Parathyroid adenoma (tissue), 2 donors: ENCODE results near the gene SEZ6L2.

Experiments used
- H2AFZ ChIP-seq: fragments of 300-600 bp; sonication (generic); one replicate; pipeline ENCODE4 v1.7.0; 2017; ENCODE audit warnings: antibody characterized with exemption, mild to moderate bottlenecking
- H3K27ac ChIP-seq: fragments of 300-600 bp; sonication (generic); one replicate; pipeline ENCODE4 v1.7.0; 2017
- H3K27me3 ChIP-seq: fragments of 300-600 bp; sonication (generic); one replicate; pipeline ENCODE4 v1.7.0; 2017; ENCODE audit warnings: low read length; ENCODE audit not compliant: control insufficient read depth, insufficient read depth
- H3K36me3 ChIP-seq: fragments of 300-600 bp; sonication (generic); one replicate; pipeline ENCODE4 v1.7.0; 2017; ENCODE audit warnings: low read length; ENCODE audit not compliant: control insufficient read depth, insufficient read depth
- H3K4me1 ChIP-seq: fragments of 300-600 bp; sonication (generic); one replicate; pipeline ENCODE4 v1.7.0; 2017; ENCODE audit warnings: control low read depth
- H3K4me2 ChIP-seq: fragments of 300-600 bp; sonication (generic); one replicate; pipeline ENCODE4 v1.7.0; 2017; ENCODE audit warnings: low read length
- H3K4me3 ChIP-seq: fragments of 300-600 bp; sonication (generic); one replicate; pipeline ENCODE4 v1.7.0; 2017; ENCODE audit warnings: low read depth, low read length
- H3K79me2 ChIP-seq: fragments of 300-600 bp; sonication (generic); one replicate; pipeline ENCODE4 v1.7.0; 2017; ENCODE audit warnings: control low read depth
- H3K9ac ChIP-seq: fragments of 300-600 bp; sonication (generic); one replicate; pipeline ENCODE4 v1.7.0; 2017; ENCODE audit warnings: mild to moderate bottlenecking
- H3K9me3 ChIP-seq: fragments of 300-600 bp; sonication (generic); one replicate; pipeline ENCODE4 v1.7.0; 2017; ENCODE audit warnings: low read length; ENCODE audit not compliant: control insufficient read depth
- TF ChIP-seq, protein P1 (sequence below): fragments of 300-600 bp; sonication (generic); IDR thresholded peaks from one replicate; pipeline ENCODE4 v1.7.0; 2017; ENCODE audit warnings: antibody characterized with exemption, mild to moderate bottlenecking
- donor health status: primary hyperparathyroidism.

SEZ6L2 gene

DNA sequence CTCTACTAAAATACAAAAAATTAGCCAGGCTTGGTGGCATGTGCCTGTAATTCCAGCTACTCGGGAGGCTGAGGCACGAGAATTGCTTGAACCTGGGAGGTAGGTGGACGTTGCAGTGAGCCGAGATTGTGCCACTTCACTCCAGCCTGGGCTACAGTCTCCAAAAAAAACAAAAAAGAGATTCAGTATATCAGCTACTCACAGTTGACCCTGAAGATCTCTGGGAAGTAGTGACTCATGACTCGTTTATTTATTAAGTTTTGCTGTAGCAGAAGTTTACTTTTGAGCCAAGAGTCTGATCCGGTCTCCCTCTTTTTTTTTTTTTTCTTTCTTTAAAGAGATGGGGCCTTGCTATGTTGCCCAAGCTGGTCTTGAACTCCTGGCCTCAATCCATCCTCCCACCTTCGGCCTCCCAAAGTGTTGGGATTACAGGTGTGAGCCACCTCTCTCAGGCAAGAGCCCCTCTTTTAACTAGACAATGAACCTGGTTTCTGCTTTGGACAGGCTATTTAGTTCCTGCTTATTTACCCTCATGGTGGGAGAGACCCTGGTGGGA is 74.7 kb downstream of the SEZ6L2 start:
- peak overlapping the region; percentile 26 for H3K27ac ChIP-seq
- TF ChIP-seq, protein P1, sequence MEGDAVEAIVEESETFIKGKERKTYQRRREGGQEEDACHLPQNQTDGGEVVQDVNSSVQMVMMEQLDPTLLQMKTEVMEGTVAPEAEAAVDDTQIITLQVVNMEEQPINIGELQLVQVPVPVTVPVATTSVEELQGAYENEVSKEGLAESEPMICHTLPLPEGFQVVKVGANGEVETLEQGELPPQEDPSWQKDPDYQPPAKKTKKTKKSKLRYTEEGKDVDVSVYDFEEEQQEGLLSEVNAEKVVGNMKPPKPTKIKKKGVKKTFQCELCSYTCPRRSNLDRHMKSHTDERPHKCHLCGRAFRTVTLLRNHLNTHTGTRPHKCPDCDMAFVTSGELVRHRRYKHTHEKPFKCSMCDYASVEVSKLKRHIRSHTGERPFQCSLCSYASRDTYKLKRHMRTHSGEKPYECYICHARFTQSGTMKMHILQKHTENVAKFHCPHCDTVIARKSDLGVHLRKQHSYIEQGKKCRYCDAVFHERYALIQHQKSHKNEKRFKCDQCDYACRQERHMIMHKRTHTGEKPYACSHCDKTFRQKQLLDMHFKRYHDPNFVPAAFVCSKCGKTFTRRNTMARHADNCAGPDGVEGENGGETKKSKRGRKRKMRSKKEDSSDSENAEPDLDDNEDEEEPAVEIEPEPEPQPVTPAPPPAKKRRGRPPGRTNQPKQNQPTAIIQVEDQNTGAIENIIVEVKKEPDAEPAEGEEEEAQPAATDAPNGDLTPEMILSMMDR: no peak
- H3K36me3 ChIP-seq: no peaks in the 10 kb centered on the region
- no peaks in the 10 kb centered on the region for H3K9me3 ChIP-seq
- no peak overlapping the region for H3K9ac ChIP-seq
- no peaks in the 10 kb centered on the region for H3K27me3 ChIP-seq
- H3K4me1 ChIP-seq: peaks cover 14% of the 10 kb centered on the region
- peaks cover 63% of the 10 kb centered on the region for H3K79me2 ChIP-seq
- no peak overlapping the region for H2AFZ ChIP-seq
- H3K4me2 ChIP-seq: no peak overlapping the region
- no peak overlapping the region for H3K4me3 ChIP-seq

DNA sequence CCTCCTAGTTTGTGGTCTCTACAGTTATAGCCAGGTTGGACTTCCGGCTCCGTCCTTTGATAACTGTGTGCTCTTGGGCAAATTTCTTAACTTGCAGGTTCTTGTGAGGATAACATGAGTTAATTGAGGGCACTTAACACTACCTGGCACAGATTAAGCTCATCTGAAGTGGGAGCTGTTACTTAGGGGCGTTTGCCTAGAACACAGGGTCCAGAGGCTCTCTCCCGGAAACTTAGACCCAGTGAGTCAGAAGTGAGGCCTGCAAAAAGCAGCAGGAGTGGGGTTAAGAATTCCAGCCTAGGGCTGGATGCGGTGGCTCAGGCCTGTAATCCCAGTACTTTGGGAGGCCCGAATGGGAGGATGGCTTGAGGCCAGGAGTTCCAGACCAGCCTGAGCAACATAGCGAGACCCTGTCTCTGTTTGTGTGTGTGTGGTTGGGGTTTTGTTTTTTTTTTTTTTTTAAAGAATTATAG is 77.7 kb downstream of the SEZ6L2 start:
- H3K4me1 ChIP-seq: peaks cover 14% of the 10 kb centered on the region
- H3K4me2 ChIP-seq: peak overlapping the region; percentile 76
- H3K36me3 ChIP-seq: no peaks in the 10 kb centered on the region
- no peaks in the 10 kb centered on the region for H3K27me3 ChIP-seq
- H3K4me3 ChIP-seq: peak overlapping the region; percentile 68
- peak overlapping the region; percentile 93 for H3K27ac ChIP-seq
- H2AFZ ChIP-seq: peak overlapping the region; percentile 72
- no peak overlapping the region for H3K9ac ChIP-seq
- TF ChIP-seq, protein P1: no peak
- no peaks in the 10 kb centered on the region for H3K9me3 ChIP-seq
- peaks cover 53% of the 10 kb centered on the region for H3K79me2 ChIP-seq
